Measurements from ENCODE around the gene CNGA3.

GRCh38 chr2:98314251-98314650 is 32.0 kb upstream of the CNGA3 start:
- TF ChIP-seq CTCF (IDR thresholded peaks at IDR 0.05) (no peak), POLR2A (IDR thresholded peaks at IDR 0.05) (no peak)
